ENCODE data around the gene ZNF577. TPM values are rescaled to one million over a fixed set of nuclear protein-coding genes. Genes with fewer than 3 reads are reported as not detected.

The ZNF577 gene
- total and polyA plus RNA-seq, 2 donors (not counting 3 experiments of a cell fraction or from before 2014, with no cell fraction given), result 4.0 to 4.7 TPM

GRCh38 chr19:51873097-51873496, 14.7 kb downstream of the ZNF577 start:
- no peaks in the 10 kb centered on the region for H3K9me1 ChIP-seq (replicated peaks; ENCODE audit: control insufficient read depth, extremely low read depth, insufficient read depth, low read length)
- H3K4me3 ChIP-seq (replicated peaks in 1 of 3; ENCODE audit: insufficient read depth in 1 of 3, low read depth in 1 of 3, low read length in 3 of 3), result no peak overlapping the region
- peaks cover 5% of the 10 kb centered on the region for H3K9me3 ChIP-seq (replicated peaks; ENCODE audit: control insufficient read depth, insufficient read depth, low read length)
- H3K36me3 ChIP-seq (ENCODE audit: control insufficient read depth in 2 of 2, extremely low read depth in 1 of 2, insufficient read depth in 2 of 2, low read length in 2 of 2), result peaks cover 0 to 2% of the 10 kb centered on the region in 2 experiments
- FAIRE-seq (no peak), DNase-seq (ENCODE audit: low read depth, low spot score) (no peak)
- no peak overlapping the region for H3K4me2 ChIP-seq (ENCODE audit: insufficient read depth, low read length)
- ChIA-PET POLR2A (no interaction called here), CTCF (no interaction called here)
- intact Hi-C loops (cut with micrococcal nuclease) (no loop called here), dilution Hi-C loops (cut with MboI; ENCODE audit: extremely low pct_ligation_motif_present, low sequenced_read_pairs) (no loop called here)
- no peak overlapping the region for H2AFZ ChIP-seq (ENCODE audit: low read depth, low read length)
- H3K9ac ChIP-seq (replicated peaks; ENCODE audit: extremely low read depth, insufficient read depth, low read length), result no peak overlapping the region
- H3K79me2 ChIP-seq (ENCODE audit: control insufficient read depth, insufficient read depth, low read length), result no peaks in the 10 kb centered on the region
- no peaks in the 10 kb centered on the region for H4K20me1 ChIP-seq (replicated peaks; ENCODE audit: control insufficient read depth, extremely low read depth, insufficient read depth, low read length)
- BruUV-seq (replicated peaks), result no TSS peak
- H3K27ac ChIP-seq (ENCODE audit: insufficient read depth, low read depth, low read length), result no peak overlapping the region
- no peaks in the 10 kb centered on the region for H3K4me1 ChIP-seq (ENCODE audit: control insufficient read depth, extremely low read depth, insufficient read depth, low read length)
- TF ChIP-seq, protein P1, sequence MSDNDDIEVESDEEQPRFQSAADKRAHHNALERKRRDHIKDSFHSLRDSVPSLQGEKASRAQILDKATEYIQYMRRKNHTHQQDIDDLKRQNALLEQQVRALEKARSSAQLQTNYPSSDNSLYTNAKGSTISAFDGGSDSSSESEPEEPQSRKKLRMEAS (IDR thresholded peaks at IDR 0.05; ENCODE audit: insufficient read depth, insufficient read length), result no peak
- TF ChIP-seq POLR2AphosphoS5 (IDR thresholded peaks at IDR 0.05; ENCODE audit: insufficient read depth, low read depth, low read length) (no peak), FOS (IDR thresholded peaks at IDR 0.05; ENCODE audit: borderline replicate concordance, insufficient read depth, low read length) (no peak), POLR2A (IDR thresholded peaks at IDR 0.05; ENCODE audit: low read depth, low read length) (no peak), JUN (IDR thresholded peaks at IDR 0.05; ENCODE audit: borderline replicate concordance, insufficient read depth, insufficient read length, low read depth) (no peak), MYC (IDR thresholded peaks at IDR 0.05; ENCODE audit: low read depth, low read length) (no peak), GATA2 (IDR thresholded peaks at IDR 0.05; ENCODE audit: insufficient read depth, insufficient read length, low read depth, low read length) (no peak)
- no peaks in the 10 kb centered on the region for H3K27me3 ChIP-seq (ENCODE audit: control insufficient read depth in 2 of 2, insufficient read depth in 2 of 2, low read length in 2 of 2)

- no peaks in the 10 kb centered on the region for H3K27me3 ChIP-seq (ENCODE audit: control insufficient read depth in 2 of 2, insufficient read depth in 2 of 2, low read length in 2 of 2)
- BruUV-seq (replicated peaks), result no TSS peak
- no peaks in the 10 kb centered on the region for H3K36me3 ChIP-seq (ENCODE audit: control insufficient read depth in 2 of 2, extremely low read depth in 1 of 2, insufficient read depth in 2 of 2, low read length in 2 of 2)
- POLR2A ChIA-PET, result no interaction called here
- H3K9me3 ChIP-seq (replicated peaks; ENCODE audit: control insufficient read depth, insufficient read depth, low read length), result peaks cover 15% of the 10 kb centered on the region
- H3K4me2 ChIP-seq (ENCODE audit: insufficient read depth, low read length), result no peak overlapping the region
- no peak overlapping the region for H2AFZ ChIP-seq (ENCODE audit: low read depth, low read length)
- CTCF ChIA-PET, result no interaction called here
- no peaks in the 10 kb centered on the region for H3K4me1 ChIP-seq (ENCODE audit: control insufficient read depth, extremely low read depth, insufficient read depth, low read length)
- intact Hi-C loops (cut with micrococcal nuclease) (no loop called here), dilution Hi-C loops (cut with MboI; ENCODE audit: extremely low pct_ligation_motif_present, low sequenced_read_pairs) (no loop called here)
- no peaks in the 10 kb centered on the region for H3K9me1 ChIP-seq (replicated peaks; ENCODE audit: control insufficient read depth, extremely low read depth, insufficient read depth, low read length)
- DNase-seq (ENCODE audit: low read depth, low spot score) (no peak), FAIRE-seq (no peak)
- H4K20me1 ChIP-seq (replicated peaks; ENCODE audit: control insufficient read depth, extremely low read depth, insufficient read depth, low read length), result no peaks in the 10 kb centered on the region
- H3K27ac ChIP-seq (ENCODE audit: insufficient read depth, low read depth, low read length), result no peak overlapping the region
- H3K4me3 ChIP-seq (replicated peaks in 1 of 3; ENCODE audit: insufficient read depth in 1 of 3, low read depth in 1 of 3, low read length in 3 of 3), result no peak overlapping the region
- no peak for TF ChIP-seq EZH2 (IDR thresholded peaks at IDR 0.05; ENCODE audit: borderline replicate concordance, low read depth, low read length, severe bottlenecking)
- no peaks in the 10 kb centered on the region for H3K79me2 ChIP-seq (ENCODE audit: control insufficient read depth, insufficient read depth, low read length)
- H3K9ac ChIP-seq (replicated peaks; ENCODE audit: extremely low read depth, insufficient read depth, low read length), result no peak overlapping the region
These were observed 25.7 kb downstream of the ZNF577 start for GRCh38 chr19:51861870-51862622.

Data from endothelial cell of umbilical vein (primary cell).